GM12873 (cell line): ENCODE measurements around the gene PRKCE.

ENCODE experiments used
- CTCF ChIP-seq: IDR thresholded peaks from 2 replicates; pipeline ENCODE4 v1.5.1; 2012; ENCODE audit warnings: low read depth, mild to moderate bottlenecking, moderate library complexity, low read length, control low read depth; ENCODE audit not compliant: insufficient read depth; ENCODE audit errors: missing control alignments

Gene PRKCE

GRCh38 chr2:45974762-45975408 is 323.4 kb downstream of the PRKCE start:
- TF ChIP-seq CTCF: no peak

GRCh38 chr2:45975752-45976517 is 324.5 kb downstream of the PRKCE start:
- TF ChIP-seq CTCF: no peak

GRCh38 chr2:45978302-45978859 is 326.9 kb downstream of the PRKCE start:
- TF ChIP-seq CTCF: no peak

GRCh38 chr2:45979065-45979464 is 327.6 kb downstream of the PRKCE start:
- TF ChIP-seq CTCF: no peak

GRCh38 chr2:45980161-45980865 is 328.8 kb downstream of the PRKCE start:
- no peak for TF ChIP-seq CTCF

GRCh38 chr2:45981384-45981930 is 330.0 kb downstream of the PRKCE start:
- TF ChIP-seq CTCF: no peak
